Epithelial cell of proximal tubule (primary cell): ENCODE measurements around the gene CNN3. TPM values are rescaled to one million over a fixed set of nuclear protein-coding genes. Genes with fewer than 3 reads are reported as not detected.

Experiments
- DNase-seq: peaks from one replicate; pipeline ENCODE4 v3.0.0-alpha.2; 2011; ENCODE audit warnings: low read depth
- H3K4me3 ChIP-seq: 2 replicates; pipeline ENCODE4 v1.5.1; 2011; ENCODE audit warnings: low read depth, mild to moderate bottlenecking, low read length
- total RNA-seq: library from RNA; depleted of rRNA; stranded (reverse); fragments of >200 nt; gene quantifications from 2 replicates; pipeline ENCODE4 v1.2.3, GENCODE V29; 2015
- TF ChIP-seq, protein P1 (sequence below): conservative IDR thresholded peaks from 2 replicates; pipeline ENCODE4 v1.5.1; 2012; ENCODE audit warnings: low read depth, mild to moderate bottlenecking, low read length

The CNN3 gene
- total RNA-seq, 1 donor from 2014 or later: 196 TPM

- no peak for DNase-seq
- TF ChIP-seq, protein P1, sequence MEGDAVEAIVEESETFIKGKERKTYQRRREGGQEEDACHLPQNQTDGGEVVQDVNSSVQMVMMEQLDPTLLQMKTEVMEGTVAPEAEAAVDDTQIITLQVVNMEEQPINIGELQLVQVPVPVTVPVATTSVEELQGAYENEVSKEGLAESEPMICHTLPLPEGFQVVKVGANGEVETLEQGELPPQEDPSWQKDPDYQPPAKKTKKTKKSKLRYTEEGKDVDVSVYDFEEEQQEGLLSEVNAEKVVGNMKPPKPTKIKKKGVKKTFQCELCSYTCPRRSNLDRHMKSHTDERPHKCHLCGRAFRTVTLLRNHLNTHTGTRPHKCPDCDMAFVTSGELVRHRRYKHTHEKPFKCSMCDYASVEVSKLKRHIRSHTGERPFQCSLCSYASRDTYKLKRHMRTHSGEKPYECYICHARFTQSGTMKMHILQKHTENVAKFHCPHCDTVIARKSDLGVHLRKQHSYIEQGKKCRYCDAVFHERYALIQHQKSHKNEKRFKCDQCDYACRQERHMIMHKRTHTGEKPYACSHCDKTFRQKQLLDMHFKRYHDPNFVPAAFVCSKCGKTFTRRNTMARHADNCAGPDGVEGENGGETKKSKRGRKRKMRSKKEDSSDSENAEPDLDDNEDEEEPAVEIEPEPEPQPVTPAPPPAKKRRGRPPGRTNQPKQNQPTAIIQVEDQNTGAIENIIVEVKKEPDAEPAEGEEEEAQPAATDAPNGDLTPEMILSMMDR: no peak
- H3K4me3 ChIP-seq: no peak overlapping the region
These were observed 38.7 kb downstream of the CNN3 start for GRCh38 chr1:94888201-94888600.

DNA sequence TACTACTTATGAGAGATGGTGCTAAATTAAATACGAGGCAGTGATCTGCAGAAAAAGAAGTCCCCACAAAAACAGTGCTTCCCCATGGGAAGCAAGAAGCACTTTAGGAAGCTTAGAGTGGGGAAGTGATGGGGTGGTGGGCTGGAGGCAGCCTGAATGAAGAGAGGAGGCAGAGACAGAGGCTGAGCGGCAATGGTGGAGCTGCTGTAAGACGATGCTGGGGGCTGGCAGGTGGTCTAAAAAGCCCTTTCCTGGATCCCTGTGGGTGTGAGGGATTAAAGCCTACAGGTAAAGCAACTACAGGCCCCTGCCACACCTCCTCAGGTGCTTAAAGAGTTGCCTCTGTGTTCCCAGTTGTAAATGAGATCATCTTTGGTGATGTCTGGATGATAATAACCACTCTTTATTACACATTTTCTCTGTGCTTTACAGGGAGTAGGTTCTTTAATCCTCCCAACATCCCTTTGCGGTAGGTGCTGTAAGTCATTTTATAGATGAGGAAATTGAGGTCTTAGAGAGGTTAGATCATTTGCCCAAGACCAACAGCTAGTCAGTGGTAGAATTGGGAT is 39.2 kb downstream of the CNN3 start:
- TF ChIP-seq, protein P1: no peak

DNA sequence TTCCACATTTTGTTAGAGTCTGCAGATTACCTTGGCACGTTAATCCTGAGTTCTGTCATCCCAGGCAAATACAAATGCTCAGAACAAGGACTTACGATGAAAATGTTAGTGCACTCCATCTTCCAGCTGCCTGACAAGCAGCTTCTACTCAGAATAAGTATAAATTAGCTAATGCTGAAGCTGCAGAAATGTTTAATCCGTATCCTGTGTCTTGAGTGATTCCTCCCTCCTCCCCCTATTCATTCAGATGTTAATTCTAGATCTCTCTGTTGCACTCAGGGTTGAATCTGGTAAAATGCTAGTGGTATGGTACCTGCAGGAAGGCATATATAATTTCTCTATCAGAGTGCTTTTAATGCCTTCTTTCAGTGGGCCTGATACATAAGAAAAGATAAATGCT is 39.8 kb downstream of the CNN3 start:
- no peak overlapping the region for H3K4me3 ChIP-seq
- TF ChIP-seq, protein P1: no peak
- DNase-seq: no peak

More for the DNA sequence above, 39.2 kb downstream of the CNN3 start:
- no peak overlapping the region for H3K4me3 ChIP-seq
- DNase-seq: no peak

GRCh38 chr1:94886361-94886760 is 40.5 kb downstream of the CNN3 start:
- no peak overlapping the region for H3K4me3 ChIP-seq
- TF ChIP-seq, protein P1: no peak
- no peak for DNase-seq

- no peak for DNase-seq
- no peak overlapping the region for H3K4me3 ChIP-seq
- TF ChIP-seq, protein P1: no peak
These were observed 42.4 kb downstream of the CNN3 start for GRCh38 chr1:94884507-94884906.

DNA sequence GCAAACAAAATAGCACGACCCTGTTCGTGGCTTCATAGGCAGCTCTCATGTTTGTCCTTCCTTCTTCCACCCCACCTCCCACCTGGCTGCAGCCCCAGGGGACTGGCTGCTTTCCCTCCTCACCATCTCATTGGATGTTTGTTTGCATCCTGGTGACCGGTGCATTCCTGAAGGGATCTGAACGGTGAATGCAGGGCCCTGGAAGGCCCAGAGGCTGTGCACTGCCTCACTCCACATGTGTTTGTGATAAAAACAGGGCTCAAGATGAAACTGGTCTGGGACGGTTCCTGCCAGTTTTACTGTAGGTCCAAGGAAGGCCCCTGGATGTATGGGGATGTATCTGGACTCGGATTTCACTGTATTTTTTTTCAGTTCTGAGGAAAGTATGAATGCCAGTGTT is 42.8 kb downstream of the CNN3 start:
- no peak for DNase-seq
- TF ChIP-seq, protein P1: no peak
- no peak overlapping the region for H3K4me3 ChIP-seq

DNA sequence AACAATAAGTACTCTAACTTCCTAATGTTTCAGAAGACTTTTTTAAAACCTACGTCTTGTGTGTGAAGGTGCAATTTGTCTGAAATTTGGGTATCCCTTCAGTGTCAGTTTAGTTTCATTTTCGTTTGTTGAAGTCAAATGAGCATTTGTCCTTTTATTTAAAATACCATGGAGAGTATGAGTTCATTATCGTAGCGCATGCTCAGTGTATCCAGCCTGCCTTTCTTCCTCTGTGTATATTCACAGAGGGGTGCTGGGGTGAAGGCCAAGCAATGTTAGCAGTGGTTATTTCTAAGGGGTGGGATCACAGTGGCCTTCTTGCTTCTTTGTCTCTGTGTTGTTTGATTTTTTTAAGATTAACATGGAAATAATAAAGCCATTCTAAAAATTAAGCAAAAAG is 43.2 kb downstream of the CNN3 start:
- DNase-seq: no peak
- no peak overlapping the region for H3K4me3 ChIP-seq
- TF ChIP-seq, protein P1: no peak
